NB4 (cell line): Measurements from ENCODE around the gene KRT17.
"Not testable (repeated sequence)": the region's sequence is repeated elsewhere in the genome, so short reads cannot be mapped to it uniquely, and the experiment has no call there.

Source experiments
- DNase-seq: peaks from one replicate; pipeline ENCODE4 v3.0.0; 2010; ENCODE audit warnings: low read depth
- H3K4me3 ChIP-seq: one replicate; pipeline ENCODE4 v1.5.1; 2011; ENCODE audit warnings: mild to moderate bottlenecking, low read depth, low read length, moderate library complexity
- CTCF ChIP-seq: IDR thresholded peaks from one replicate; pipeline ENCODE4 v1.5.1; 2012; ENCODE audit warnings: low read depth, low read length
- MAX ChIP-seq: IDR thresholded peaks from 2 replicates; pipeline ENCODE4 v1.6.1; 2011; ENCODE audit warnings: low read depth, low read length
- MYC ChIP-seq: IDR thresholded peaks from 2 replicates; pipeline ENCODE4 v1.6.1; 2011; ENCODE audit warnings: low read depth, low read length
- POLR2A ChIP-seq: IDR thresholded peaks from 2 replicates; pipeline ENCODE4 v1.6.1; 2011; ENCODE audit warnings: mild to moderate bottlenecking; ENCODE audit not compliant: insufficient read length; ENCODE audit errors: extremely low read depth

KRT17 gene

GRCh38 chr17:41580687-41581365 lies 43.5 kb downstream of the KRT17 start:
- no peak for DNase-seq

GRCh38 chr17:41580244-41580575 lies 44.2 kb downstream of the KRT17 start:
- TF ChIP-seq POLR2A, result no peak
- H3K4me3 ChIP-seq, result no peak overlapping the region
- DNase-seq, result no peak

More at GRCh38 chr17:41580687-41581365, 43.5 kb downstream of the KRT17 start:
- no peak overlapping the region for H3K4me3 ChIP-seq
- TF ChIP-seq MAX, result no peak
- TF ChIP-seq CTCF, result no peak
- TF ChIP-seq MYC, result no peak
- TF ChIP-seq POLR2A, result no peak

- no peak overlapping the region for H3K4me3 ChIP-seq
- TF ChIP-seq MYC (no peak), POLR2A (no peak), CTCF (peak; percentile 82), MAX (peak; percentile 41; the same call in 1 of the 2 replicates)
- peak; percentile 65 for DNase-seq
Observed at GRCh38 chr17:41579484-41580243, 44.7 kb downstream of the KRT17 start.

GRCh38 chr17:41578971-41579370 lies 45.4 kb downstream of the KRT17 start:
- no peak for DNase-seq
- TF ChIP-seq MYC (no peak), MAX (no peak), POLR2A (no peak), CTCF (no peak)
- H3K4me3 ChIP-seq, result no peak overlapping the region

- DNase-seq, result no peak
- H3K4me3 ChIP-seq, result no peak overlapping the region
- no peak for TF ChIP-seq POLR2A
- no peak for TF ChIP-seq MYC
- TF ChIP-seq CTCF, result no peak
- TF ChIP-seq MAX, result no peak
Observed at GRCh38 chr17:41578538-41578937, 45.8 kb downstream of the KRT17 start.

- H3K4me3 ChIP-seq, DNase-seq: not testable (repeated sequence)
Observed at GRCh38 chr17:41576740-41577139, 47.6 kb downstream of the KRT17 start.
